ENCODE results near the gene FGD6.

FGD6 gene

GRCh38 chr12:95070378-95070777, 146.9 kb downstream of the FGD6 start:
- H3K4me1 ChIP-seq (ENCODE audit: insufficient read depth, insufficient read length): no peaks in the 10 kb centered on the region
- no peak overlapping the region for H3K4me3 ChIP-seq (ENCODE audit: insufficient read length, low read depth)
- peaks cover 43% of the 10 kb centered on the region for H3K36me3 ChIP-seq (ENCODE audit: insufficient read depth, insufficient read length, low read length)
- no peak for TF ChIP-seq ZNF274 (IDR thresholded peaks at IDR 0.05; ENCODE audit: low read depth, low read length)
- no peak for TF ChIP-seq YY1 (IDR thresholded peaks at IDR 0.05; ENCODE audit: insufficient read depth, insufficient read length)
- H3K9me3 ChIP-seq (ENCODE audit: insufficient read depth, low read length): no peaks in the 10 kb centered on the region
- H3K27me3 ChIP-seq (ENCODE audit: insufficient read depth, insufficient read length): no peaks in the 10 kb centered on the region
- no peak overlapping the region for H3K9ac ChIP-seq (ENCODE audit: insufficient read length, low read depth)
- DNase-seq (ENCODE audit: low read depth, low spot score): no peak

- H3K4me3 ChIP-seq (ENCODE audit: insufficient read length, low read depth): no peak overlapping the region
- no peak for DNase-seq (ENCODE audit: low read depth, low spot score)
- H3K9me3 ChIP-seq (ENCODE audit: insufficient read depth, low read length): no peaks in the 10 kb centered on the region
- TF ChIP-seq YY1 (IDR thresholded peaks at IDR 0.05; ENCODE audit: insufficient read depth, insufficient read length): no peak
- TF ChIP-seq SUZ12 (IDR thresholded peaks at IDR 0.05; ENCODE audit: extremely low read depth, insufficient read depth, insufficient read length): no peak
- no peak for TF ChIP-seq ZNF274 (IDR thresholded peaks at IDR 0.05; ENCODE audit: low read depth, low read length)
- H3K4me1 ChIP-seq (ENCODE audit: insufficient read depth, insufficient read length): no peaks in the 10 kb centered on the region
- H3K36me3 ChIP-seq (ENCODE audit: insufficient read depth, insufficient read length, low read length): peaks cover 72% of the 10 kb centered on the region
- H3K27me3 ChIP-seq (ENCODE audit: insufficient read depth, insufficient read length): no peaks in the 10 kb centered on the region
- no peak overlapping the region for H3K9ac ChIP-seq (ENCODE audit: insufficient read length, low read depth)
These were observed 151.0 kb downstream of the FGD6 start for GRCh38 chr12:95066091-95066855.

DNA sequence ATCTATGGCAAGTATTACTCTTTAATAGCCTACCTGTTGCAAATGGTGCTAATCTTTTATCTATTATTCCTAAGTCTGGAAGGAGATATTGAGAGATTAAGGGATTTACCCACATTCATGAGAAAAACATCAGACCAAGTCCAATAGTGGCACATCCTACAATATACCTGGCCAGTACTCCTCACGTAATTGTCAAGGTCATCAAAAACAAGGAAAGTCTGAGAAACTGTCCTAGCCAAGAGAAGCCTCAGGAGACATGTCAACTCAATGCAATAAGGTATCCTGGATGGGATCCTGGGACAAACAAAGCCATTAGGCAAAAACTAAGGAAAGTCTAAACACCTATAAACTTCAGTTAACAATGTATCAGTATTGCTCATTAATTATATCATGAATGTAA, 156.3 kb downstream of the FGD6 start:
- TF ChIP-seq SUZ12 (IDR thresholded peaks at IDR 0.05; ENCODE audit: extremely low read depth, insufficient read depth, insufficient read length) (no peak), YY1 (IDR thresholded peaks at IDR 0.05; ENCODE audit: insufficient read depth, insufficient read length) (no peak), ZNF274 (IDR thresholded peaks at IDR 0.05; ENCODE audit: low read depth, low read length) (no peak)
- DNase-seq (ENCODE audit: low read depth, low spot score): no peak
- no peak overlapping the region for H3K9ac ChIP-seq (ENCODE audit: insufficient read length, low read depth)
- no peaks in the 10 kb centered on the region for H3K9me3 ChIP-seq (ENCODE audit: insufficient read depth, low read length)
- H3K4me3 ChIP-seq (ENCODE audit: insufficient read length, low read depth): no peak overlapping the region
- no peaks in the 10 kb centered on the region for H3K4me1 ChIP-seq (ENCODE audit: insufficient read depth, insufficient read length)
- H3K27me3 ChIP-seq (ENCODE audit: insufficient read depth, insufficient read length): no peaks in the 10 kb centered on the region
- H3K36me3 ChIP-seq (ENCODE audit: insufficient read depth, insufficient read length, low read length): peaks cover 74% of the 10 kb centered on the region

GRCh38 chr12:95059984-95060383, 157.3 kb downstream of the FGD6 start:
- Histone ChIP-seq H3K4me3 (ENCODE audit: insufficient read length, low read depth) (no peak overlapping the region), H3K36me3 (ENCODE audit: insufficient read depth, insufficient read length, low read length) (peaks cover 76% of the 10 kb centered on the region), H3K9me3 (ENCODE audit: insufficient read depth, low read length) (no peaks in the 10 kb centered on the region), H3K9ac (ENCODE audit: insufficient read length, low read depth) (no peak overlapping the region), H3K27me3 (ENCODE audit: insufficient read depth, insufficient read length) (no peaks in the 10 kb centered on the region), H3K4me1 (ENCODE audit: insufficient read depth, insufficient read length) (no peaks in the 10 kb centered on the region)
- no peak for DNase-seq (ENCODE audit: low read depth, low spot score)
- TF ChIP-seq ZNF274 (IDR thresholded peaks at IDR 0.05; ENCODE audit: low read depth, low read length) (no peak), YY1 (IDR thresholded peaks at IDR 0.05; ENCODE audit: insufficient read depth, insufficient read length) (no peak), SUZ12 (IDR thresholded peaks at IDR 0.05; ENCODE audit: extremely low read depth, insufficient read depth, insufficient read length) (no peak)

DNA sequence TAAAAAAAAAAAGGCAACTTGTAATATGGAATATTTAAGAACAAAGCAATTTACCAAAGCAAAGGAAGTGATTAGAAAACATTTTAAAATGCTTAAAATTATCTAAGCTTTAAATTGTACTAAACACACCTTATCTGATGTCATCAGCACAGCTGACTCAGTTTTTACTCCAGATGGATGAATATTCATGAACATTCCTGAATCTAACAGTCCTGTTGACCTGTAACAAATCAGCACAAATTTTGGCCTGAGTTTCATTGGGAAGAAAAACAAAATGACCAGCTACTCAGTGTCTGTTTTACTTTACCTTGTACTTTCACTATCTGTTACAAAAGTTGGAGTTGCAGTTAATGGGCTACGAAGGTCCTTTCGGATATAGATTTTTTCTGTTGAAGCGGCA, 159.8 kb downstream of the FGD6 start:
- Histone ChIP-seq H3K36me3 (ENCODE audit: insufficient read depth, insufficient read length, low read length) (peaks cover 80% of the 10 kb centered on the region), H3K4me1 (ENCODE audit: insufficient read depth, insufficient read length) (peaks cover 4% of the 10 kb centered on the region), H3K9me3 (ENCODE audit: insufficient read depth, low read length) (no peaks in the 10 kb centered on the region), H3K27me3 (ENCODE audit: insufficient read depth, insufficient read length) (no peaks in the 10 kb centered on the region), H3K9ac (ENCODE audit: insufficient read length, low read depth) (no peak overlapping the region), H3K4me3 (ENCODE audit: insufficient read length, low read depth) (no peak overlapping the region)
- no peak for TF ChIP-seq ZNF274 (IDR thresholded peaks at IDR 0.05; ENCODE audit: low read depth, low read length)
- DNase-seq (ENCODE audit: low read depth, low spot score): no peak

- no peaks in the 10 kb centered on the region for H3K9me3 ChIP-seq (ENCODE audit: insufficient read depth, low read length)
- peaks cover 4% of the 10 kb centered on the region for H3K4me1 ChIP-seq (ENCODE audit: insufficient read depth, insufficient read length)
- H3K36me3 ChIP-seq (ENCODE audit: insufficient read depth, insufficient read length, low read length): peaks cover 82% of the 10 kb centered on the region
- no peak overlapping the region for H3K4me3 ChIP-seq (ENCODE audit: insufficient read length, low read depth)
- no peak for TF ChIP-seq SUZ12 (IDR thresholded peaks at IDR 0.05; ENCODE audit: extremely low read depth, insufficient read depth, insufficient read length)
- no peak for TF ChIP-seq ZNF274 (IDR thresholded peaks at IDR 0.05; ENCODE audit: low read depth, low read length)
- no peak for TF ChIP-seq YY1 (IDR thresholded peaks at IDR 0.05; ENCODE audit: insufficient read depth, insufficient read length)
- DNase-seq (ENCODE audit: low read depth, low spot score): no peak
- no peak overlapping the region for H3K9ac ChIP-seq (ENCODE audit: insufficient read length, low read depth)
- H3K27me3 ChIP-seq (ENCODE audit: insufficient read depth, insufficient read length): no peaks in the 10 kb centered on the region
These were observed 162.2 kb downstream of the FGD6 start for GRCh38 chr12:95055057-95055456.

GRCh38 chr12:95054206-95054605, 163.1 kb downstream of the FGD6 start:
- H3K9me3 ChIP-seq (ENCODE audit: insufficient read depth, low read length): no peaks in the 10 kb centered on the region
- peaks cover 4% of the 10 kb centered on the region for H3K4me1 ChIP-seq (ENCODE audit: insufficient read depth, insufficient read length)
- DNase-seq (ENCODE audit: low read depth, low spot score): no peak
- H3K9ac ChIP-seq (ENCODE audit: insufficient read length, low read depth): no peak overlapping the region
- H3K27me3 ChIP-seq (ENCODE audit: insufficient read depth, insufficient read length): no peaks in the 10 kb centered on the region
- H3K36me3 ChIP-seq (ENCODE audit: insufficient read depth, insufficient read length, low read length): peaks cover 82% of the 10 kb centered on the region
- H3K4me3 ChIP-seq (ENCODE audit: insufficient read length, low read depth): no peak overlapping the region
- no peak for TF ChIP-seq SUZ12 (IDR thresholded peaks at IDR 0.05; ENCODE audit: extremely low read depth, insufficient read depth, insufficient read length)
- no peak for TF ChIP-seq YY1 (IDR thresholded peaks at IDR 0.05; ENCODE audit: insufficient read depth, insufficient read length)
- TF ChIP-seq ZNF274 (IDR thresholded peaks at IDR 0.05; ENCODE audit: low read depth, low read length): no peak

Data from NT2/D1 (cell line).